SU-DHL-6 (cell line): ENCODE data around the gene PITPNC1.

Source experiments
- H2AFZ ChIP-seq: fragments of 200-600 bp; sonication (generic); 2 replicates; pipeline ENCODE4 v1.6.1; 2014; ENCODE audit warnings: low read depth, mild to moderate bottlenecking, moderate library complexity, mixed read lengths, antibody characterized with exemption, low read length; ENCODE audit not compliant: severe bottlenecking
- H3F3A ChIP-seq: fragments of 200-600 bp; shearing (Covaris generic); 2 replicates; pipeline ENCODE4 v1.6.0; 2016; ENCODE audit warnings: antibody characterized with exemption, mild to moderate bottlenecking; ENCODE audit not compliant: insufficient read depth
- H3K27ac ChIP-seq: fragments of 200-600 bp; sonication (generic); 2 replicates; pipeline ENCODE4 v1.5.1; 2016; ENCODE audit warnings: low read depth, mild to moderate bottlenecking, low read length, moderate library complexity, mixed read lengths
- H3K27me3 ChIP-seq: fragments of 200-600 bp; sonication (generic), shearing (Covaris generic); 2 replicates; pipeline ENCODE4 v1.6.0; 2014; ENCODE audit warnings: mild to moderate bottlenecking, low read length
- H3K36me3 ChIP-seq: fragments of 200-600 bp; sonication (generic); 2 replicates; pipeline ENCODE4 v1.6.1; 2014; ENCODE audit warnings: mild to moderate bottlenecking, low read length, mixed read lengths
- H3K4me2 ChIP-seq: fragments of 300-600, 200-600 bp; shearing (Covaris generic), sonication (generic); 2 replicates; pipeline ENCODE4 v1.6.0; 2014; ENCODE audit warnings: low read length, low read depth, mild to moderate bottlenecking; ENCODE audit not compliant: poor library complexity, severe bottlenecking
- H3K4me3 ChIP-seq: fragments of 200-600 bp; sonication (generic); 2 replicates; pipeline ENCODE4 v1.5.1; 2014; ENCODE audit warnings: antibody characterized with exemption, low read length, mild to moderate bottlenecking, mixed read lengths; ENCODE audit not compliant: insufficient read depth, poor library complexity, severe bottlenecking
- H3K79me2 ChIP-seq: fragments of 200-600 bp; sonication (generic); 2 replicates; pipeline ENCODE4 v1.6.1; 2014; ENCODE audit warnings: mild to moderate bottlenecking, low read length, moderate library complexity; ENCODE audit not compliant: insufficient read depth
- H3K9ac ChIP-seq: fragments of 200-600 bp; sonication (generic); 2 replicates; pipeline ENCODE4 v1.7.0; 2014; ENCODE audit warnings: mild to moderate bottlenecking, low read length
- H3K9me2 ChIP-seq: fragments of 200-600 bp; sonication (generic); replicated peaks from 2 replicates; pipeline ENCODE4 v1.6.1; 2014; ENCODE audit warnings: low read length; ENCODE audit not compliant: insufficient read depth
- H3K9me3 ChIP-seq: fragments of 200-600 bp; sonication (generic); 2 replicates; pipeline ENCODE4 v1.6.1; 2014; ENCODE audit warnings: low read length, mixed read lengths; ENCODE audit not compliant: insufficient read depth
- H4K20me1 ChIP-seq: fragments of 200-600 bp; sonication (generic); 2 replicates; pipeline ENCODE4 v1.6.1; 2014; ENCODE audit warnings: low read depth, mild to moderate bottlenecking, antibody characterized with exemption, low read length, moderate library complexity, mixed read lengths
- EZH2phosphoT487 ChIP-seq: fragments of 200-600 bp; sonication (generic), shearing (Covaris generic); conservative IDR thresholded peaks from 2 replicates; pipeline ENCODE4 v1.6.1; 2018; ENCODE audit warnings: mild to moderate bottlenecking, antibody characterized with exemption, low read length, moderate library complexity, mixed read lengths
- TF ChIP-seq, protein P1 (sequence below): fragments of 200-600 bp; sonication (generic); IDR thresholded peaks from one replicate; pipeline ENCODE4 v1.5.1; 2017; ENCODE audit warnings: antibody characterized with exemption, mild to moderate bottlenecking, low read length, moderate library complexity; ENCODE audit not compliant: insufficient read depth, poor library complexity, severe bottlenecking

Gene PITPNC1

DNA sequence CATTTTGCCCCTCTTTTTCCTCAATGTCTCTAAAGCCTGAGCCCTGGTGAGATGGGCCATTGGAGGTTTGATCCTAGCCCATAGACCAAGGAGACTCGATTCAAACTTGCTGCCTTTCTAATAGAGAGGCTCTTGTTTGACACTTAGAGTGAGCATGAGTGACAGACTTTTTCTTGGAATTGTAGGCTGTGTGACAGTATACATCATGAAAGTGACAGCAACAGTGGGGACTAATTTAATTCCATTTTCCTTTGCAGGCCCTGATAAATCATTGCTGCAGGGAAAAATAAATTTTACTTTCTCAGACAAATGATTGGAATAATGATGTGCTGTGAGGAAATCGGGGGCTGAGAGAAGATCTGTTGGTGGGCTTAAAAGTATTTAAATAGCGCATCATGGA is 171.6 kb downstream of the PITPNC1 start:
- Histone ChIP-seq H3K36me3 (no peaks in the 10 kb centered on the region), H3K9me3 (no peaks in the 10 kb centered on the region), H2AFZ (no peak overlapping the region), H3K27me3 (no peaks in the 10 kb centered on the region), H4K20me1 (no peaks in the 10 kb centered on the region), H3K79me2 (no peaks in the 10 kb centered on the region), H3K4me2 (no peak overlapping the region), H3K27ac (no peak overlapping the region), H3F3A (no peaks in the 10 kb centered on the region), H3K4me3 (no peak overlapping the region), H3K9ac (no peak overlapping the region), H3K9me2 (no peaks in the 10 kb centered on the region)
- no peak for TF ChIP-seq EZH2phosphoT487

DNA sequence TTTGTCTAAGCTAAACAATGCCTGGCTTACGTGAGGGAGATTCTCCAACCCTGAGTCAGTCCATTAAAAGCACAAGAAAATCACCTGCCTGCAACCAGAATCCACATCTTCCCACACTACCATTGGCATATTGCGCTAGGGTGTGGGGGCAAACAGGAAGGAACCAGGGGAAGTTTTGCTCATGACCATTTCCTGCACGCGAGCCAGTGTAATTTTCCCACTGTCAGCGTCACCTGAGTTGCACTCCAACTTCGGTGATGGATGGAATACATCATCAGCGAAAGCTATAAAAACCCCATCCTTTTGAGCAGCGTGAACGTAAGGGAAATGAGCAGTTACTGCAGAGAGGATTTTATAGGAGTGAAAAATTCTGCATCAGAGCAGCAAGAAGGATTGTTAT is 172.7 kb downstream of the PITPNC1 start:
- no peak overlapping the region for H3K9ac ChIP-seq
- no peak overlapping the region for H3K4me2 ChIP-seq
- H3K9me2 ChIP-seq = no peaks in the 10 kb centered on the region
- H2AFZ ChIP-seq = no peak overlapping the region
- TF ChIP-seq, protein P1, sequence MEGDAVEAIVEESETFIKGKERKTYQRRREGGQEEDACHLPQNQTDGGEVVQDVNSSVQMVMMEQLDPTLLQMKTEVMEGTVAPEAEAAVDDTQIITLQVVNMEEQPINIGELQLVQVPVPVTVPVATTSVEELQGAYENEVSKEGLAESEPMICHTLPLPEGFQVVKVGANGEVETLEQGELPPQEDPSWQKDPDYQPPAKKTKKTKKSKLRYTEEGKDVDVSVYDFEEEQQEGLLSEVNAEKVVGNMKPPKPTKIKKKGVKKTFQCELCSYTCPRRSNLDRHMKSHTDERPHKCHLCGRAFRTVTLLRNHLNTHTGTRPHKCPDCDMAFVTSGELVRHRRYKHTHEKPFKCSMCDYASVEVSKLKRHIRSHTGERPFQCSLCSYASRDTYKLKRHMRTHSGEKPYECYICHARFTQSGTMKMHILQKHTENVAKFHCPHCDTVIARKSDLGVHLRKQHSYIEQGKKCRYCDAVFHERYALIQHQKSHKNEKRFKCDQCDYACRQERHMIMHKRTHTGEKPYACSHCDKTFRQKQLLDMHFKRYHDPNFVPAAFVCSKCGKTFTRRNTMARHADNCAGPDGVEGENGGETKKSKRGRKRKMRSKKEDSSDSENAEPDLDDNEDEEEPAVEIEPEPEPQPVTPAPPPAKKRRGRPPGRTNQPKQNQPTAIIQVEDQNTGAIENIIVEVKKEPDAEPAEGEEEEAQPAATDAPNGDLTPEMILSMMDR = no peak
- TF ChIP-seq EZH2phosphoT487 = no peak
- H4K20me1 ChIP-seq = no peaks in the 10 kb centered on the region
- H3K27me3 ChIP-seq = no peaks in the 10 kb centered on the region
- H3K4me3 ChIP-seq = no peak overlapping the region
- H3F3A ChIP-seq = no peaks in the 10 kb centered on the region
- H3K27ac ChIP-seq = no peak overlapping the region
- H3K36me3 ChIP-seq = no peaks in the 10 kb centered on the region
- H3K79me2 ChIP-seq = no peaks in the 10 kb centered on the region
- no peaks in the 10 kb centered on the region for H3K9me3 ChIP-seq

DNA sequence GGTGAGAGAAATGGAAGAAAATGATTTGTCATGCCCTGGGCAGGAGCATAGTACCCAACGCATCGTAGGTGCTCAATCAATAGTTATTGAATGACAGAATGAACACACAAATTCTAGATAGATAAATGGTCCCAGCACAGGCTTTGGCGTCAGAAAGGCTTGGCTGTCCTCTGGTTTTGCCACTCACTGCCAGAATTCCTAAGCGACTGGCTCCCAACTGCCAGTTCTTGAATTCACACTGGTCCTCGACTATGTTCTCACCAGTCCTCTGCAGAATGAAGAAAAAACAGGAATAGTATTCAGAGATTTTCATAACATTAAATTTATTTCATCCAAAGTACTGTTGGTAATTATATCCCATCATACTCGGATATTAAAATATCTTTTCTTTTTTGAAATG is 177.6 kb downstream of the PITPNC1 start:
- H3K9me3 ChIP-seq = no peaks in the 10 kb centered on the region
- no peaks in the 10 kb centered on the region for H3F3A ChIP-seq
- H3K4me3 ChIP-seq = no peak overlapping the region
- TF ChIP-seq EZH2phosphoT487 = no peak
- TF ChIP-seq, protein P1 = no peak
- H2AFZ ChIP-seq = no peak overlapping the region
- H3K36me3 ChIP-seq = no peaks in the 10 kb centered on the region
- no peak overlapping the region for H3K27ac ChIP-seq
- H3K27me3 ChIP-seq = no peaks in the 10 kb centered on the region
- no peaks in the 10 kb centered on the region for H3K9me2 ChIP-seq
- no peak overlapping the region for H3K4me2 ChIP-seq
- H4K20me1 ChIP-seq = no peaks in the 10 kb centered on the region
- no peak overlapping the region for H3K9ac ChIP-seq
- H3K79me2 ChIP-seq = no peaks in the 10 kb centered on the region

DNA sequence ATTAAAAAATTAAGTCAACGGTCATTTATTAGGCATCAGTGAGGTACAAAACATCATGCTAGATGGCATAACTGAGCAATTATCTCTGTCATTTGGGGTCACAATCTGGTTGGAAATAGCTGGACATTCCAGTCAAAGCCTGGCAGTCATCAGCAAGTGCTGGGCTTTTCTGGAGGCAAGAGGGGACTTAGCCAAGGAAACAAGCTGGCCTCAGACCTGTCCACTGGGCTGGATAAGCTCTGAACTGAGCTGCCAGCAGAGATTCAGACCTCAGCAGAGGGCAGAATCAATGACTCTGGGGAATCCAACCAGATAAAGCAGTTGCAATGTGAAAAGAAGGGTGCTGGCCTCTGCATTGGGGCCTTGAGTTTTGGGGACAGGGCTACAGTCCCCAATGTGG is 178.8 kb downstream of the PITPNC1 start:
- H3K4me2 ChIP-seq = no peak overlapping the region
- no peak overlapping the region for H3K9ac ChIP-seq
- no peaks in the 10 kb centered on the region for H3F3A ChIP-seq
- no peaks in the 10 kb centered on the region for H3K79me2 ChIP-seq
- H3K27ac ChIP-seq = no peak overlapping the region
- H2AFZ ChIP-seq = no peak overlapping the region
- no peaks in the 10 kb centered on the region for H3K9me3 ChIP-seq
- H3K4me3 ChIP-seq = no peak overlapping the region
- no peak for TF ChIP-seq EZH2phosphoT487
- TF ChIP-seq, protein P1 = no peak
- no peaks in the 10 kb centered on the region for H4K20me1 ChIP-seq
- no peaks in the 10 kb centered on the region for H3K9me2 ChIP-seq
- no peaks in the 10 kb centered on the region for H3K36me3 ChIP-seq
- no peaks in the 10 kb centered on the region for H3K27me3 ChIP-seq
